ENCODE results near the gene BRI3BP.

GRCh38 chr12:124979568-124979967 is 13.9 kb upstream of the BRI3BP start:
- TF ChIP-seq CTCF (IDR thresholded peaks at IDR 0.05) (no peak), POLR2A (IDR thresholded peaks at IDR 0.05) (no peak)
